Suprapubic skin (tissue), 4 donors: ENCODE data around the gene HTR1D. TPM values are rescaled to one million over a fixed set of nuclear protein-coding genes. Genes with fewer than 3 reads are reported as not detected.
"Not testable (repeated sequence)": the region's sequence is repeated elsewhere in the genome, so short reads cannot be mapped to it uniquely, and the experiment has no call there.

ENCODE experiments used
- DNase-seq, 2 donors: peaks; one replicate each; pipeline ENCODE4 v3.0.0-alpha.2; 2019; ENCODE audit warnings: low spot score in 2 of 2
- H3K27ac ChIP-seq: fragments of 200-600 bp; sonication (generic); one replicate; pipeline ENCODE4 v1.5.1; 2019
- H3K27me3 ChIP-seq: fragments of 200-600 bp; sonication (generic); one replicate; pipeline ENCODE4 v1.5.1; 2019
- H3K36me3 ChIP-seq: fragments of 200-600 bp; sonication (generic); one replicate; pipeline ENCODE4 v1.5.1; 2019
- H3K4me1 ChIP-seq: fragments of 200-600 bp; sonication (generic); one replicate; pipeline ENCODE4 v1.5.1; 2019
- H3K4me3 ChIP-seq: fragments of 200-600 bp; sonication (generic); one replicate; pipeline ENCODE4 v1.5.1; 2019; ENCODE audit warnings: mild to moderate bottlenecking
- H3K9me3 ChIP-seq: fragments of 200-600 bp; sonication (generic); one replicate; pipeline ENCODE4 v1.5.1; 2019
- EP300 ChIP-seq: sonication (generic); formaldehyde crosslinking; IDR thresholded peaks from one replicate; pipeline ENCODE4 v1.6.1; 2017; ENCODE audit warnings: antibody characterized with exemption
- POLR2A ChIP-seq, 2 donors: fragments of 450-650 bp; IDR thresholded peaks; one replicate each; pipeline ENCODE4 v1.6.1; 2017; ENCODE audit warnings: antibody characterized with exemption in 2 of 2, mild to moderate bottlenecking in 2 of 2, moderate library complexity in 2 of 2
- POLR2AphosphoS5 ChIP-seq, 3 donors: sonication (generic); formaldehyde crosslinking; IDR thresholded peaks; one replicate each; pipeline ENCODE4 v1.6.1; 2017; ENCODE audit warnings: antibody characterized with exemption in 3 of 3
- WGBS: methylation state at CpG from one replicate; pipeline ENCODE4 v1.1.5; 2018; 5-methylcytosine and 5-hydroxymethylcytosine counted together
- total RNA-seq, 4 donors: library from RNA; depleted of rRNA; stranded (reverse); fragments of >200 nt; gene quantifications; one replicate each; pipeline ENCODE4 v1.1.0, GENCODE V29; 2016
- TF ChIP-seq, protein P1 (sequence below), 2 donors: fragments of 200-600 bp in 1 of 2; fragments of 450-650 bp in 1 of 2; sonication (generic) in 1 of 2; IDR thresholded peaks; one replicate each; pipeline ENCODE4 v1.5.1; 2016 to 2019; ENCODE audit warnings: antibody characterized with exemption in 2 of 2, mild to moderate bottlenecking in 1 of 2, moderate library complexity in 1 of 2

HTR1D gene
- total RNA-seq, 4 donors from 2014 or later = not detected

DNA sequence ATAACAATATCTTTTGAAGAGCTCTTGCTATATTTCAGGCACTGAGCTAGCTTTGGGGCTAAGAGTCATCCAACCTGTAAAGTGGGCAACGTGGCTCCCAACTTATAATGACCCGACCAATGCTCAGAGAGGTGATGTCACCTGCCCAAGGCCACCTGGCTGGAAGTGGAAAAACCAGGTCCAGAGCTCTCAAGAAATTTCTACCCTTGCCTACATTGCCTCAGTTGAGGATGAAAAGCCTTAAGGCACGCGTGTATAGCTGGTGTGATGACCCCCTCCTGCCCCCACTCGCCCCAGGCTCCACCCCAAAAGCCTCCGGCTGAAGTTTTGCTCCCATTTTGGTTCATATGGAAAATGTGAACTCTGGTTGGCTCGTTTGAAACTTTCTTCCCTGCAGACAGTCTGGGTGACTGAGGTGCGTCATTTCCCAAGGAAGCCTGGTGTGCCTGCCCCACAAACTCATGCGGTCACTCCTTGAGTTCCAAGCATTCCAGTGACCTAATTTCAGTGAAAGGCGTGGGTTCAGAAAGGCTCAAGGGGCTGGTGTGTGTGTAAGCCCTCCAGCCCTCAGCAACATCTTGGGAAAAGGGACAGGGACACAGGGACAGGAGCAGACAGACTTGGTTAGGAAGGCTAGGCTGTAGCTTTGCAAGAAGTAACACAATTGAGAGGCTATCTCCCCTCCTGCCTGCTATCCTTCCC, 20.5 kb downstream of the HTR1D start:
- Histone ChIP-seq H3K4me3 (no peak overlapping the region), H3K9me3 (no peaks in the 10 kb centered on the region), H3K4me1 (no peaks in the 10 kb centered on the region), H3K36me3 (no peaks in the 10 kb centered on the region), H3K27me3 (no peaks in the 10 kb centered on the region), H3K27ac (no peak overlapping the region)
- WGBS = 48% methylated on average over 10 of the region's 10 CpGs
- DNase-seq = no peak
- TF ChIP-seq EP300 = no peak
- TF ChIP-seq POLR2AphosphoS5 (IDR thresholded peaks at IDR 0.05) = no peak
- TF ChIP-seq POLR2A (IDR thresholded peaks at IDR 0.05) = no peak

DNA sequence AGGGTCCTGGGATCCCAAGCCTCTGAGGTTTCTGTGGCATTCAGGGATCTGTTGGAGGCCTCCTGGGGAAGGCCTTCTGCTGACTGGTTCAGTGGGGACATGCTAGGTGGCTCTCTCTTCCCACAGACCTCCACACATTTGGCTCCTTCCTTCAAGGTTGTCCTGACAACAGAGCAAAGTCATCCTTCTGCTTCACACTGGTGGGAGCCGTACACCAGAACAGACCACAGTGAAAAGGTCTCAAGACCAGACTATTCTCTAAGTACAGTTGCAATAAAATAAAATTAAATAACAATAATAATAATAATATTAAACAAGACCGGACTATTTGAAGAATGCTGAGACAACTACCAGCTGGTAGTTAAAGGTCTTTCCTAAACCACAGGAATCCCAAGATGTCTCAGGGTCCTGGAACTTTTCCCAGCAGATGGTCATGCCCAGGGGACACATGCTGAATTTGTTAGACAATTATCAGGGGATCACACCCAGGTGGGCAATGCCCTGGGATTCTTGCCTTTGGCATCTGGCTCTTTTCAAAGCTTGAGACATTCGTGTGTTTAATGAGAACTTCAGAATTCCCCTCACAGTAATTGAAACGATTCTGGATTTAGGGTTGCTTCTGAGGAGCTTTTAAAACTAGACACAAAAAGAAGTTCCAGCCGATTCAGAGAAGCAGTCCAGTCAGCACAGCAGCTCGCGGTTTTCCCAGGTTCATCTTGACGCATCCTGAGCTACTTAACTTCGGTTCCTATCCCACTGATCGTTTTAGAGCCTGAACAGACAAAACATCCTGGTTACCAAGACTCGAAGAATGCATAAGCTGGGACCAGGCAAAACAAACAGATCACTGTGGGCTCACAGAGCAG, 22.9 kb downstream of the HTR1D start:
- no peaks in the 10 kb centered on the region for H3K27me3 ChIP-seq
- no peaks in the 10 kb centered on the region for H3K9me3 ChIP-seq
- no peaks in the 10 kb centered on the region for H3K36me3 ChIP-seq
- 45% methylated on average over 11 of the region's 11 CpGs for WGBS
- no peak overlapping the region for H3K27ac ChIP-seq
- H3K4me3 ChIP-seq = no peak overlapping the region
- DNase-seq = no peak
- H3K4me1 ChIP-seq = no peaks in the 10 kb centered on the region
- TF ChIP-seq, protein P1, sequence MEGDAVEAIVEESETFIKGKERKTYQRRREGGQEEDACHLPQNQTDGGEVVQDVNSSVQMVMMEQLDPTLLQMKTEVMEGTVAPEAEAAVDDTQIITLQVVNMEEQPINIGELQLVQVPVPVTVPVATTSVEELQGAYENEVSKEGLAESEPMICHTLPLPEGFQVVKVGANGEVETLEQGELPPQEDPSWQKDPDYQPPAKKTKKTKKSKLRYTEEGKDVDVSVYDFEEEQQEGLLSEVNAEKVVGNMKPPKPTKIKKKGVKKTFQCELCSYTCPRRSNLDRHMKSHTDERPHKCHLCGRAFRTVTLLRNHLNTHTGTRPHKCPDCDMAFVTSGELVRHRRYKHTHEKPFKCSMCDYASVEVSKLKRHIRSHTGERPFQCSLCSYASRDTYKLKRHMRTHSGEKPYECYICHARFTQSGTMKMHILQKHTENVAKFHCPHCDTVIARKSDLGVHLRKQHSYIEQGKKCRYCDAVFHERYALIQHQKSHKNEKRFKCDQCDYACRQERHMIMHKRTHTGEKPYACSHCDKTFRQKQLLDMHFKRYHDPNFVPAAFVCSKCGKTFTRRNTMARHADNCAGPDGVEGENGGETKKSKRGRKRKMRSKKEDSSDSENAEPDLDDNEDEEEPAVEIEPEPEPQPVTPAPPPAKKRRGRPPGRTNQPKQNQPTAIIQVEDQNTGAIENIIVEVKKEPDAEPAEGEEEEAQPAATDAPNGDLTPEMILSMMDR (IDR thresholded peaks at IDR 0.05) = no peak
- TF ChIP-seq EP300 = no peak
- no peak for TF ChIP-seq POLR2A (IDR thresholded peaks at IDR 0.05)
- TF ChIP-seq POLR2AphosphoS5 (IDR thresholded peaks at IDR 0.05) = no peak

DNA sequence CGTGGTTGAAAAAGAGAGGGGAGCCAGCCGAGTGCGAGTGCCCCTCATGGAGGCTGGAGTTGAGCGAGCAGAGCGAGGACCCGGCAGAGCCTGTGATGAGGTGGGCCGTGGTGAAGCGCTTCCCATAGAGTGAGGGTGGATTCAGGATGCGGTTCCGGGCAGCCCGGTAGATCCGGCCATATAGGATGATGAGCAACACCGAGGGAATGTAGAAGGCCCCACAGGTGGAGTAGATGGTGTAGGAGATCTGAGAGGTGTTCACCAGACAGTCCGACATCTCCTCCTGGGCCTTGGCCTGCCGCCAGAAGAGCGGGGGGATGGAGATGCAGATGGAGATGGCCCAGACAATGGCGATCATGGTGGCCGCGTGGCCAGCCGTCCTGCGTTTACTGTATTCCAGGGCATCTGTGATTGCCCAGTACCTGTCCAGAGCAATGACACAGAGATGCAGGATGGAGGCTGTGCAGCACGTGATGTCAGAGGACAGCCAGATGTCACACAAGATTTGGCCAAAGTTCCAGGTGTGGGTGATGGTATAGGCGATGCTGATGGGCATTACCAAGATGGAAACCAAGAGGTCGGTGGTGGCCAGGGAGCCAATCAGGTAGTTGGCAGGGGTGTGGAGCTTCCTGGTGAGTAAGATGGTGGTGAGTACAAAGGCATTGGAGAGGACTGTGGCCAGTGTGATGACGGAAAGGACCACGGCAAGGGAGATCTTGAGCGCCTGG, 23.7 kb downstream of the HTR1D start:
- H3K27me3 ChIP-seq = no peaks in the 10 kb centered on the region
- no peak overlapping the region for H3K27ac ChIP-seq
- 95% methylated on average over 27 of the region's 27 CpGs for WGBS
- no peaks in the 10 kb centered on the region for H3K4me1 ChIP-seq
- TF ChIP-seq POLR2AphosphoS5 (IDR thresholded peaks at IDR 0.05) = no peak
- TF ChIP-seq POLR2A (IDR thresholded peaks at IDR 0.05) = no peak
- no peak for TF ChIP-seq EP300
- TF ChIP-seq, protein P1 (IDR thresholded peaks at IDR 0.05) = no peak
- no peak overlapping the region for H3K4me3 ChIP-seq
- H3K36me3 ChIP-seq = no peaks in the 10 kb centered on the region
- DNase-seq = no peak
- no peaks in the 10 kb centered on the region for H3K9me3 ChIP-seq

DNA sequence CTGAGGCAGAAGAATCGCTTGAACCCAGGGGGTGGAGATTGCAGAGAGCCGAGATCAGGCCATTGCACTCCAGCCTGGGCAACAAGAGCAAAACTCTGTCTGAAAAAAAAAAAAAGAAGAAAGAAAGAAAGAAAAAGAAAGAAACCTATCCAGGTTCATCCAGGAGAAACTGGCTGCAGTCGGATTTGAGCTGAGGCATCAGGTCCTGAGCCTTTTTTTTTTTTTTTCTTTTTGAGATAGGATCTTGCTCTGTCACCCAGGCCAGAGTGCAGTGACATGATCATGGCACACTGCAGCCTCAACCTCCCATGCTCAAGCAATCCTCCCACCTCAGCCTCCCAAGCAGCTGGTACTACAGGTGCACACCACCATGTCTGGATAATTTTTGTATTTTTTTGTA, 26.1 kb downstream of the HTR1D start:
- Histone ChIP-seq H3K36me3 (no peaks in the 10 kb centered on the region), H3K4me3 (no peak overlapping the region), H3K4me1 (no peaks in the 10 kb centered on the region), H3K27me3 (no peaks in the 10 kb centered on the region), H3K27ac (no peak overlapping the region), H3K9me3 (no peaks in the 10 kb centered on the region)
- WGBS = 99% methylated on average over 3 of the region's 3 CpGs
- no peak for DNase-seq
- TF ChIP-seq POLR2A (IDR thresholded peaks at IDR 0.05) = no peak
- TF ChIP-seq, protein P1 (IDR thresholded peaks at IDR 0.05) = no peak

DNA sequence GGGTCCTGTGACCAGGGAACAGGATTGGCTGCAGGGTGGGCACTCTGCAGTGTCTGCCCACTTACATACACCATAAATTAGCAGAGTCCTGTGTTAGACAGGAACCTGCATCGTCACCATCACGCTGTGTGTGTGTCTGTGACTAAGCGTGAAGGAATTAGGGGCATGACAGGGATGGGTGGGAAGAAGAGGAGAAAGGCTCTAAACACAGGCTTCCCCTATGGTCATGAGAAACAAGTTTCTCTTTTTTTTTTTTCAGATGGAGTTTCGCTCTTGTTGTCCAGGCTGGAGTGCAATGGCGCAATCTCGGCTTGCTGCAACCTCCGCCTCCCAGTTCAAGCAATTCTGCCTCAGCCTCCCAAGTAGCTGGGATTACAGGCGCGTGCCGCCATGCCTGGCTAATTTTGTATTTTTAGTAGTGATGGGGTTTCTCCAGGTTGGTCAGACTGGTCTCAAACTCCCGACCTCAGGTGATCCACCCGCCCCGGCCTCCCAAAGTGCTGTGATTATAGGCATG, 28.3 kb downstream of the HTR1D start:
- H3K36me3 ChIP-seq, H3K27ac ChIP-seq, DNase-seq, H3K4me3 ChIP-seq, H3K4me1 ChIP-seq, H3K27me3 ChIP-seq, H3K9me3 ChIP-seq: not testable (repeated sequence)
- WGBS = 93% methylated on average over 13 of the region's 13 CpGs

DNA sequence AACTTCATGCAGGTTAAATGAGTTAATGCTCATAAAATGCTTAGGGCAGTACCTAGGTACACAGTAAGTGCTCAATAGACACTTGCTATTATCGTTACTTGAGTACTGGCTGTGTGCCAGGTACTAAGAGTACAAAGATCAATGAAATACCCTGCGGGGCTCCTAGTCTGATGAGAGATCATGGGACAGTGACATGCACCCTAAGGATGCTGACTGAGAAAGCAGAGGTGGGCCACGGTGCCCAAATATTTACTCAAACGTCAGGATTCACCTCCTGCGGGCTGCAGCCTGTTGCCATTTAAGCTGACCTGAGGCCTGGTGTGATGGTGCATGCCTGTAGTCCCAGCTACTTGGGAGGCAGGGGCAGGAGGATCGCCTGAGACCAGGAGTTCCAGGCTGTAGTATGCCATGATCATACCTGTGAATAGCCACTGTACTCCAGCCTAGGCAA, 28.8 kb downstream of the HTR1D start:
- no peak overlapping the region for H3K27ac ChIP-seq
- TF ChIP-seq POLR2A (IDR thresholded peaks at IDR 0.05) (no peak), EP300 (no peak), POLR2AphosphoS5 (IDR thresholded peaks at IDR 0.05) (no peak)
- TF ChIP-seq, protein P1 (IDR thresholded peaks at IDR 0.05) = no peak
- H3K27me3 ChIP-seq = no peaks in the 10 kb centered on the region
- H3K4me3 ChIP-seq = no peak overlapping the region
- H3K4me1 ChIP-seq = peaks cover 4% of the 10 kb centered on the region
- DNase-seq = no peak
- no peaks in the 10 kb centered on the region for H3K9me3 ChIP-seq
- H3K36me3 ChIP-seq = no peaks in the 10 kb centered on the region
- 59% methylated on average over 5 of the region's 6 CpGs for WGBS
